ENCODE measurements around the gene DHRSX.

DHRSX gene

DNA sequence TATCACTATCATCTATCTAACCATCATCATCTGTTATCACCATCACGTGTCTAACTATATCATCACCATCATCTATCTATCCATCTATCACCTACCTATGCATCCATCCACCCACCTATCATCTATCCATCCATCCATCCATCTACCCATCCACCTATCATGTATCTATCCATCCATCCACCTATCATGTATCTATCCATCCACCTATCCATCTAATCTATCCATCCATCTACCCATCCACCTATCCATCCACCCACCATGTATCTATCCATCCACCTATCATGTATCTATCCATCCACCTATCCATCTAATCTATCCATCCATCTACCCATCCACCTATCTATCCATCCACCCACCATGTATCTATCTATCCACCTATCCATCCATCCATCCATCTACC lies 316.7 kb downstream of the DHRSX start:
- DNase-seq: no peak

DNA sequence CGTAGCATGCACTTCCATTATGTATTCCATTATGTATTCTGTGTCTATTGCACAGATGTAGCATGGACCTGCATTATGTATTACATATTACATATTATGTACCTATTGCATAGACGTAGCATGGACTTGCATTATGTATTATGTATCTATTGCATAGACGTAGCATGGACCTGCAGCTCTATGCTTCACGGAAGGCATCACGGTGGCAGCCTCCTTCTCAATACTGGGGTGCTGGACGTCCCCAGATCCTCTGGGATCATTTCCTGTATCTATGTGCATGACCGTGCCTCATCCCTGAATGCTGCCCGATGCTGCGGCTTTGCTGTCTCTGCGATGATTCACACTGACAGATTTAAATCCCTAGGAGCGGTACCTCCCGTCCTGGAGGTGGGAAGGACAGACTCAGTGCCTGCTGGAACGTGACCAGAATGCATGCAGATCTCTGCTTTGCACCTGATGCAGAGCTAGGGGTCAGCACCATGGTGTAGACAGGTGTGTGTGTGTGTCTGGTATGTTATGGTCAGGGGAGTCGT lies 317.5 kb downstream of the DHRSX start:
- no peak for DNase-seq

DNA sequence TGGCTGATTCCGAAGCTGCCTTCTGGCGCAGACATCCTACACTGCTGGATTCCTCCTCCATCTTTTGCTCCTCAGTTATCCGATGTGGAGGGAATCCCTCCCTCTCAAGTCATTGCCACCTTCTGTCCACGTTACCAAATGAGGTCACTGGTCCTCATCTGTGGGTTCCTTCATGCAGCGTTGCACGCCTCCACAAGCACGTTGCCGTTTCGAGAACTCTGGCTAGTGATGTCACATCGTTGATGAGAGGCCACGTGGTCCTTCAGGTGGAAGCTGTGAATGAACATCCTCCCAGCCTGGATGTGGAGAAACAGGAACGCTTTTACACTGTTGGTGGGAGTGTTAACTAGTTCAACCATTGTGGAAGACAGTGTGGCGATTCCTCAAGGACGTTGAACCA lies 323.2 kb downstream of the DHRSX start:
- DNase-seq: no peak

DNA sequence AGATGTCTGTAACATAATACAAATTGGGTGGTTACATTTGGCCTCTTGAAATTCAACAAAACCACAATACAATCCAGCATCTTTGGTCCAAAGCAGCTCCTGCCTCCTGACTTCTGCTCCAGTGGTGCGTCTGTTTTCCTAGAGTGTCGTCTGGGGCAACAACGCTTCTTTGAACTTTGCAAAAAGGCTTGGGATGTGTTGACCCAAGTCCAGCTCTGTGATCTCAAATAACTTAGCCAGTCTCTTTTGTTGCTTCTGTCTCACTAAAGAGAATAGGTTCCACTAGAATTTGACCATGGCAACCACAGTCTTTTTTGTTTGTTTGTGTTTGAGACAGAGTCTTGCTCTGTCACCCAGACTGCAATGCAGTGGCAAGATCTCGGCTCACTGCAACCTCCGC lies 324.0 kb downstream of the DHRSX start:
- DNase-seq: no peak

DNA sequence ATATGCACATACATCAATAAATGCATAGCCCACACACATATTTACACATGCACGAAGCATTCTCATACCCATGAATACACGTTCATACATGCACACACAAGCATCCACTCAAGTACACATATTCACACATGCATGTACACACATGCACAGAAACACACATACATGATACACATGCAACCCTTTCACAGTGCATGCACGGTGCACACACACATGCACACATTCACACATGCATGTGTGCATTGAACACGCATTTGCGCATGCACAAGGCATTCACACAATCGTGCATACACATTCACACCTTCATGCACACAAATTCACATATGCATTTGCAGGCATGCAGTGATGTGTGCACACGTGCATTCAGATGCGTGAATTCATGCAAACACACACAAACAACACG lies 324.5 kb downstream of the DHRSX start:
- DNase-seq: no peak

DNA sequence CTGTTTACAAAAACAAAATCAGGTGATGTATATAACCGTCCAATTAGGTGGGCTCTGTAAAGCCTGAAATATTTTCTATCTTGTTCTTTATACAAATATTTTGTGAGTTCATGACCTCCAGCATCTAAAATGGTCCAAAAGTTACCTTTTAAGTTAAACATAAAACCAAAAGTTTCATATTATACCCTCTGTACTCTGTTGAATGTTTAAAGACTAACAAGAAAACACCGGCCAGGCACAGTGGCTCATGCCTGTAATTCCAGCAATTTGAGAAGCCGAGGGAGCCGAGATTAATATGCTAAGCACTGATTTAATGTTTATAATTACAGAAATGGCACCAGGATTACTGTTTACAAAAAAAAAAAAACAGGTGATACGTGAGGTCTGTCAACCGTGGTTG lies 328.4 kb downstream of the DHRSX start:
- no peak for DNase-seq

Measured in activated CD4-positive, alpha-beta T cell treated with anti-CD3 and anti-CD28 coated beads, Interleukin-2, amount 50 U/mL, for 16 hours (primary cell).